CD4-positive, alpha-beta T cell treated with Interleukin-6 at 100 ng/mL for 8 hours (primary cell): Measurements from ENCODE around the gene DNAJC5.
"Not testable (repeated sequence)": the region's sequence is repeated elsewhere in the genome, so short reads cannot be mapped to it uniquely, and the experiment has no call there.

Experiments used
- DNase-seq: peaks from one replicate; pipeline ENCODE4 v3.0.0-alpha.2; 2020; ENCODE audit warnings: mixed read lengths, low spot score

DNAJC5 gene, protein sequence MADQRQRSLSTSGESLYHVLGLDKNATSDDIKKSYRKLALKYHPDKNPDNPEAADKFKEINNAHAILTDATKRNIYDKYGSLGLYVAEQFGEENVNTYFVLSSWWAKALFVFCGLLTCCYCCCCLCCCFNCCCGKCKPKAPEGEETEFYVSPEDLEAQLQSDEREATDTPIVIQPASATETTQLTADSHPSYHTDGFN

GRCh38 chr20:63894358-63895201, at the start of gene DNAJC5:
DNAJC5 (plus strand) TSS chr20:63895126; CDS start chr20:63928346, 33,220 bp downstream.
- DNase-seq: peak; percentile 98

GRCh38 chr20:63846128-63846771, 48.7 kb upstream of the DNAJC5 start:
- no peak for DNase-seq

DNA sequence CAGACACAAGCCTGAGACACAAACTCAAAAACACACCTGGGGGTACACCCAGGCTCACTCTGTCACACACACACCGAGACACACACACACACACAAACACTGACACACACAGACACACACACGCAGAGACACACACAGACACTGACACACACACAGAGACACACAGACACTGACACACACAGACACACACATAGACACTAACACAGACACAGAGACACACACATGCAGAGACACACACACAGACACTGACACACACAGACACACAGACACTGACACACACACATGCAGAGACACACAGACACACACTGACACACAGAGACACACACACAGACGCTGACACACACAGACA, 48.1 kb upstream of the DNAJC5 start:
- DNase-seq: no peak

GRCh38 chr20:63847237-63848002, 47.5 kb upstream of the DNAJC5 start:
- no peak for DNase-seq

- no peak for DNase-seq
Observed at GRCh38 chr20:63848003-63848911, 46.7 kb upstream of the DNAJC5 start.

DNA sequence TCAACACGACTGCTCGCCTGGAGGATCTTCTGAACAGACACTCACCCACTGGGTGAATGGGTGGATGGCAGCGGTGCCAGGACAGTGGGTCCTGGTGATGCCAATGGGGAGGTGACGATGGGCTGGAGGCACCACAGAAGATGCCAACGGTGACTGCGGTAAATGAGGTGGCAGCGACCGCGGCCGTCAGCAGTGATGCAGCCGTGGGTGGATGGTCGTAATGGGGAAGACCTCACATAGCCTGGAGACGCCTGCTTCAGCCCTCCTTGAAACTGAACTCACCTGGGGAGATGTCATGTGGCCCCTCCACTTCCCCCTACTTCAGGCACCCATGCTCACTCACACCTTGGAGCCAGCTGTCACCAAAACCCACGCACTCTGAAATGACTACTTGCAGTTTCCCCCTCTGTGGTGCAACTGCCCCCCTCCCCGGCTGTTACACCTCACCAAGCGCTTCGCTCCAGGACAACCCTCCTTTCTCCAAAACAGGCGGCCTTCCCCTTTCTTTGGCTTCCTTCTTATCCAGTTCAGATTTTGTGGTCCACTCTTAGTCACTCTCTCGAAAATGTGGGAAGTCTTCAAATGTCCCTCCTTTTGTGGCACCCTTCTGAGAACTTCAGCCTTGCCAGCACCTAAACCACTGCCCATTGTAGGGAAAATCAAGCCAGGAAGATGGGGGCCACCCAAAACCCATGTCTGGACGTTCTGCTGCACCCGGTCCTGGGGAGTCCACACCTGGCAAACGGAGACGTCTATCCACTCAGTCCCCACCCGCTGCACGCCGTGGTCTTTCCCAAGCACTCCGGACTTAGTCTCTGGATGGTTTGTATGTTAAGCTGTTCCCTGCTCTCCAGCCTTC, 44.0 kb upstream of the DNAJC5 start:
- DNase-seq: no peak

GRCh38 chr20:63851548-63851943, 43.4 kb upstream of the DNAJC5 start:
- DNase-seq: not testable (repeated sequence)

DNA sequence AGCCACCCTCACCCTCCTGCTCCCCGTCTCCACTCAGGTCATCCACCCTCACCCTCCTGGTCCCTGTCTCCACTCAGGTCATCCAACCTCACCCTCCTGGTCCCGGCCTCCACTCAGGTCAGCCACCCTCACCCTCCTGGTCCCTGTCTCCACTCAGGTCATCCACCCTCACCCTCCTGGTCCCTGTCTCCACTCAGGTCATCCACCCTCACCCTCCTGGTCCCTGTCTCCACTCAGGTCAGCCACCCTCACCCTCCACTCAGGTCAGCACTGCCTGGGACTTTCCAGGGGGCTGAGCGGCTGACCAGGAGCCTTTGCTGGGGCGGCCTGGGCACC, 41.2 kb upstream of the DNAJC5 start:
- DNase-seq: not testable (repeated sequence)

DNA sequence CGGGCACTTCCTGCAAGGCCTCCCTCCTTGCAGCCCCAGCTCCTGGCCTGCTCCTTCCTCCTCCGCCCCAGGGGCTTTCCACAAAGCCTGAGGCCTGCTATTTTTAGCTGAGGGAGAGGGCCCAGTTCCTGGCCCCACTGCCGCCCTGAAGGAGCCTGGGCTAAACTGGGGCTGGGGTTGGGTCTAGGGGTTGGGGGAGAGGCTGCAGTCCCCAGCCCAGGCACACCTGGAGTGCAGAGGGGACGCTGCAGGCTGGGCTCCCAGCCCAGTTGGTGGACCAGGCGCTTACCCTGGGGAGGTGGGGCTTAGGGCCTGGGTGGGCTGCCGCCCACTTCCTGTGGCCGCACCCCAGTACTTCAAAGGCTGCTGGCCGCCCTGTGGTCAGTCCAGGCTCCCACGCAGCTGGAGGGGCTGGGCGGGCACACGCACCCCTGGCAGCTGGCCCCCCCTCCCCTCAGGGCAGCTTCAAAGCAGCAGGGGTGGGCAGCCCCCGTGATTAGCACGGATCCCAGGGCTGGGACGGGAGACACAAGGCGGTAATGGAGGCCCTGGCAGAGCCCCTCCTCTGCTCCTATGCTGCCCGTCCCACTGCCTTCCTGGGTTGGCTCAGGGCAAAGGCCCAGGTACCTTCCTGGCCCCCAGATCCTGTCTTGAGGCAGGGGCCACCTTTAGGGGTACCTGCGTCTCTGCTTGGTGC, 40.7 kb upstream of the DNAJC5 start:
- DNase-seq: no peak

- DNase-seq: no peak
Observed at GRCh38 chr20:63854766-63855362, 40.1 kb upstream of the DNAJC5 start.

DNA sequence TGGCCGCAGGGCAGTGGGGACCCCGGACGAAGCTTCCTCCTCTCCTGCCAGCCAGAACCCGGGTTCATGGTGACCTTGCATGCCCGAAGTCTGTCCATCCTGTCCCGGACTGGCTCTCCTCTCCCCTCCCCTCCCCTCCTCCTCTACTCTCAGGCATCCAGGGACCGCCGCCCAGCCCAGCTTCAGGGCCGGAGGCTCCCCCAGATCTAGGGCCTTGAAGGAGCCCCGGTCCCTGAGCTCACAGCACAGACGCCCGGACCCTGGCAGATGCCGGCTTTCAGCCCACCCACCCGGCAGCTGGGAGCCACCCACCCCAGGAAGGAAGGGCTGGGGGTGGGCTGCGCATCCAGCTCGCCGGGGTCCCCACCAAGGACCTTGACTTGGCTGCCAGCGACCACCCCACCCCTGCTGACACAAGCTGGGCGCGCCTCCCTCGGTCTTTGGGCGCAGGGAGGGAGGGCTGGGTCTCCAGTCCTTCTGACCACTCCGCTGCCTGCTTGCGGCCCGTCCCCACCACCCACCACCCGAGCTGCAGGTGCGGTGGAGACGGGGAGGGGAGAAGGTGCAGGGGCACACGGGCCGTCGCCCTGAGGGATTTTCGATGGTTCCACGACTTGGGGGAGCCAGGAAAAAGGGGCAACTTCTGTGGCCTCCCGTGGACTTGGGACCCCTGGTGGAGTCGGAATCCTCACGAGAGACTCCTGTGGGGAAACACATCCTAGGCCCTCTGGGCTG, 39.4 kb upstream of the DNAJC5 start:
- DNase-seq: no peak

- no peak for DNase-seq
Observed at GRCh38 chr20:63856098-63856511, 38.8 kb upstream of the DNAJC5 start.

DNA sequence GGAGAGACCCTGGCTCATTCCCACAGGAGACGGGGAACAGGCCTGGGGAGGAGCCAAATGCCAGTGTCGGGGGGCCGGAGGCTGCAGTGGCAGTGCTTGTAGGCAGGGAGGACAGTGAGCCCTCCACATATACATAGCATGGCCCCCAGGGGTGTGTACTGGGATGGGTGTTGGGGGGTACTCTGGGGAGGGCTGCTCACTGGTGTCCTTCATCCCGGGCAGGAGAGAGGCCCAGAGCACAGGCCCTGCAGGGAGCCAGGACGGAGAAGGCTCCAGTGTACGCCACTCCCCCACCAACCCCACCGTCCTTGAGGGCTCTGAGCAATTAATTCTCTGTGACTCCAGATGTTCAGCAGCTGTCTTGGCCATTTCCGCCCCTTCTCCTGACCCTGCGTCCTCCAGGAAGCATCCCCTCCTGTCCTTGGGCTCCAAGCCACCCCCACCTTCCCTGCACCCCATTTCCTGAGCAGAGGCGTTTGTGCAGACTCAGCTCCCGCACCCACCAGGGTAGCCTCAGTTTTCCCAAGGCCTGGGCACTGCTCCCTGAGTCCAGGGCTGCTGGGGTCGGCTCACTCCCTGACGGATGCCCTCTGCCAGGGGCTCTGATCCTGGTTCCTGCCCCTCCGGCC, 37.0 kb upstream of the DNAJC5 start:
- DNase-seq: no peak

- no peak for DNase-seq
Observed at GRCh38 chr20:63858393-63859165, 36.3 kb upstream of the DNAJC5 start.

DNA sequence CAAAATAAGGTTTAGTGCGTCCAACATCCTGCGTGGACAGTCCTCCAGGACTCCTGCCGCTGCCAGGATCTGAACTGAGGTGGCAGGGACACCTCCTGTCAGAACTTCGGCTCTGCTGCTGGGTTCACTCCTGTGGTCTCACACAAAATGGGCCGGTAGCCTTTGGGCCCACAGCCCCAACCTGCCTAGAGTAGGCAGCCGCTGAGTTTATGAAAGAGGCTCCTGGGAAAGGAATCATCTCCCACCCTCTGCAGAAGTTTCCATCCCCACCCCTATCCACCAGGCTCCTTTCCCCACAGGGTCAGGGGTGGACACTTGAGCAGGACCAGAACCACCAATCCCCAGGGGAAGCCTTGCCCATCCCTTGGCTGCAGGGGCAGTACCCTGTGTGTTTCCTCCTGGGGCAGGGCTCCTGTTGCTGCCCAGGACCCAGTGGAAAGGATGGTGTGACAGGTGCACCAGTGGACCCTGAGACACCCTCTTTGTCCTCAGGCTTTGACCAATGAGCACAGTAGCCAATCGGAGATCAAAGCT, 35.7 kb upstream of the DNAJC5 start:
- no peak for DNase-seq

DNA sequence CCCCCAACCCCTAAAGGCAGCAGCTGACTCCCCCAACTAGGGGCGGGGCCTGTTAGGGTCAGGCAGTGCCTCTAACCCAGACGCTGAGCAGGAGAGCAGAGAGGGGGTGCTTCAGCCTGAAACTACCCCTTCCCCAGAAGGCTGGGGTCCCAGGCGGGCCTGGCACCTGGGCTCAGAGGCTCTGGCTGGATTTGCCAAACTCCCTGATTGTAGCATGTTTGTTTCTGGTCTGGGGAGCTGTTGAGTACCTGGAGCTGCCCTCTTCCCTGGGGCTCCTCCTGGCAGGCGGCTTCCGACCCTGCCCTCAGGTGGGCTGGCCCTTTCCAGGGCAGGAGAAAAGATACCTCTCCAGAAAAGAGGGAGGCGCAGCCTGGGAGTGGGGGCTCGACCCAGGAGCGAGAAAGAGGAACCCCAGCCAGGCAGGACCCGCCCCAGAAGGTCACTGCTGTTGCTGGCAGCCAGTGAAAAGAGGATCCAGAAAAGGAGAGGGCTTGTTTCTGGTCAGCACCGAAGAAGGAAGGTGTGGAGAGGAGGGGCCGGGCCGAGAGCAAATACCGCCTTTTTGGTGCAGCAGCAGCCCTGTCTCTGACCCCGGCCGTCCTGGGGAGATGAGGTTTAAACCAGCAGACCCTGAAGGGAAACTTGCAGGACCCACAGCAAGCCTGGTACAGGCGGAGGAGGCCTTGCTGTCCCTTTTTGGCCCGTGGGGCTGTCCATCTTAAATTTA, 34.4 kb upstream of the DNAJC5 start:
- DNase-seq: no peak
